Osteoblast (primary cell): ENCODE data around the gene CACNA1C. TPM values are rescaled to one million over a fixed set of nuclear protein-coding genes. Genes with fewer than 3 reads are reported as not detected.

Source experiments
- DNase-seq: peaks from one replicate; pipeline ENCODE4 v3.0.0; 2011; ENCODE audit warnings: low spot score, mixed read lengths; ENCODE audit not compliant: insufficient read length; ENCODE audit errors: missing footprints
- H2AFZ ChIP-seq: 2 replicates; pipeline ENCODE4 v1.6.0; 2011; ENCODE audit warnings: mild to moderate bottlenecking, low read length
- H3K27ac ChIP-seq: 2 replicates; pipeline ENCODE4 v1.5.1; 2011; ENCODE audit warnings: mild to moderate bottlenecking, low read depth, low read length, moderate library complexity
- H3K27me3 ChIP-seq: 2 replicates; pipeline ENCODE4 v1.6.0; 2012; ENCODE audit warnings: mild to moderate bottlenecking, control low read depth, inconsistent platforms, low read length, moderate library complexity; ENCODE audit not compliant: insufficient read depth
- H3K36me3 ChIP-seq: 2 replicates; pipeline ENCODE4 v1.5.1; 2011; ENCODE audit warnings: mild to moderate bottlenecking, low read length, control low read depth, moderate library complexity; ENCODE audit not compliant: insufficient read depth
- H3K4me1 ChIP-seq: 2 replicates; pipeline ENCODE4 v1.5.1; 2011; ENCODE audit warnings: mild to moderate bottlenecking, low read length, control low read depth, moderate library complexity; ENCODE audit not compliant: insufficient read depth
- H3K4me2 ChIP-seq: 2 replicates; pipeline ENCODE4 v1.6.0; 2011; ENCODE audit warnings: mild to moderate bottlenecking, low read length; ENCODE audit not compliant: insufficient read depth
- H3K4me3 ChIP-seq: fragments of 200-600 bp; sonication (generic); 3 replicates; pipeline ENCODE4 v1.5.1; 2012; ENCODE audit warnings: mild to moderate bottlenecking, low read length, inconsistent platforms; ENCODE audit not compliant: insufficient read depth
- H3K79me2 ChIP-seq: 2 replicates; pipeline ENCODE4 v1.6.0; 2012; ENCODE audit warnings: mild to moderate bottlenecking, low read length, control low read depth, inconsistent platforms; ENCODE audit not compliant: insufficient read depth
- H3K9me3 ChIP-seq: 2 replicates; pipeline ENCODE4 v1.5.1; 2011; ENCODE audit warnings: low read depth, low read length, control low read depth
- H4K20me1 ChIP-seq: 2 replicates; pipeline ENCODE4 v1.6.0; 2012; ENCODE audit warnings: mild to moderate bottlenecking, low read length, control low read depth; ENCODE audit not compliant: insufficient read depth
- total RNA-seq: library from RNA; depleted of rRNA; stranded (reverse); fragments of >200 nt; gene quantifications from 2 replicates; pipeline ENCODE4 v1.2.3, GENCODE V29; 2012
- TF ChIP-seq, protein P1 (sequence below): IDR thresholded peaks from 2 replicates; pipeline ENCODE4 v1.5.1; 2011; ENCODE audit warnings: mild to moderate bottlenecking, low read depth, low read length, moderate library complexity; ENCODE audit errors: extremely low read depth

The CACNA1C gene
- total RNA-seq, 1 donor, result 19.2 TPM

GRCh38 chr12:2172491-2173214, 119.9 kb downstream of the CACNA1C start:
- Histone ChIP-seq H3K36me3 (no peaks in the 10 kb centered on the region), H3K4me2 (no peak overlapping the region), H2AFZ (no peak overlapping the region), H3K4me3 (no peak overlapping the region), H3K27ac (no peak overlapping the region), H3K4me1 (peaks cover 14% of the 10 kb centered on the region), H3K9me3 (no peaks in the 10 kb centered on the region), H3K27me3 (no peaks in the 10 kb centered on the region), H3K79me2 (peaks cover 22% of the 10 kb centered on the region), H4K20me1 (peaks cover 11% of the 10 kb centered on the region)
- no peak for DNase-seq
- TF ChIP-seq, protein P1, sequence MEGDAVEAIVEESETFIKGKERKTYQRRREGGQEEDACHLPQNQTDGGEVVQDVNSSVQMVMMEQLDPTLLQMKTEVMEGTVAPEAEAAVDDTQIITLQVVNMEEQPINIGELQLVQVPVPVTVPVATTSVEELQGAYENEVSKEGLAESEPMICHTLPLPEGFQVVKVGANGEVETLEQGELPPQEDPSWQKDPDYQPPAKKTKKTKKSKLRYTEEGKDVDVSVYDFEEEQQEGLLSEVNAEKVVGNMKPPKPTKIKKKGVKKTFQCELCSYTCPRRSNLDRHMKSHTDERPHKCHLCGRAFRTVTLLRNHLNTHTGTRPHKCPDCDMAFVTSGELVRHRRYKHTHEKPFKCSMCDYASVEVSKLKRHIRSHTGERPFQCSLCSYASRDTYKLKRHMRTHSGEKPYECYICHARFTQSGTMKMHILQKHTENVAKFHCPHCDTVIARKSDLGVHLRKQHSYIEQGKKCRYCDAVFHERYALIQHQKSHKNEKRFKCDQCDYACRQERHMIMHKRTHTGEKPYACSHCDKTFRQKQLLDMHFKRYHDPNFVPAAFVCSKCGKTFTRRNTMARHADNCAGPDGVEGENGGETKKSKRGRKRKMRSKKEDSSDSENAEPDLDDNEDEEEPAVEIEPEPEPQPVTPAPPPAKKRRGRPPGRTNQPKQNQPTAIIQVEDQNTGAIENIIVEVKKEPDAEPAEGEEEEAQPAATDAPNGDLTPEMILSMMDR, result no peak

GRCh38 chr12:2173971-2174370, 121.2 kb downstream of the CACNA1C start:
- Histone ChIP-seq H3K27ac (no peak overlapping the region), H3K36me3 (no peaks in the 10 kb centered on the region), H3K4me2 (no peak overlapping the region), H4K20me1 (peaks cover 11% of the 10 kb centered on the region), H3K9me3 (no peaks in the 10 kb centered on the region), H3K27me3 (no peaks in the 10 kb centered on the region), H2AFZ (no peak overlapping the region), H3K4me3 (no peak overlapping the region), H3K4me1 (peaks cover 17% of the 10 kb centered on the region), H3K79me2 (peaks cover 24% of the 10 kb centered on the region)
- TF ChIP-seq, protein P1, result no peak
- no peak for DNase-seq

GRCh38 chr12:2177003-2177402, 124.2 kb downstream of the CACNA1C start:
- Histone ChIP-seq H3K36me3 (no peaks in the 10 kb centered on the region), H3K4me3 (no peak overlapping the region), H4K20me1 (peaks cover 4% of the 10 kb centered on the region), H3K9me3 (no peaks in the 10 kb centered on the region), H3K79me2 (peaks cover 11% of the 10 kb centered on the region), H3K27ac (no peak overlapping the region), H2AFZ (no peak overlapping the region), H3K4me1 (peaks cover 20% of the 10 kb centered on the region), H3K27me3 (no peaks in the 10 kb centered on the region), H3K4me2 (no peak overlapping the region)
- peak; percentile 8 for DNase-seq
- TF ChIP-seq, protein P1, result no peak

DNA sequence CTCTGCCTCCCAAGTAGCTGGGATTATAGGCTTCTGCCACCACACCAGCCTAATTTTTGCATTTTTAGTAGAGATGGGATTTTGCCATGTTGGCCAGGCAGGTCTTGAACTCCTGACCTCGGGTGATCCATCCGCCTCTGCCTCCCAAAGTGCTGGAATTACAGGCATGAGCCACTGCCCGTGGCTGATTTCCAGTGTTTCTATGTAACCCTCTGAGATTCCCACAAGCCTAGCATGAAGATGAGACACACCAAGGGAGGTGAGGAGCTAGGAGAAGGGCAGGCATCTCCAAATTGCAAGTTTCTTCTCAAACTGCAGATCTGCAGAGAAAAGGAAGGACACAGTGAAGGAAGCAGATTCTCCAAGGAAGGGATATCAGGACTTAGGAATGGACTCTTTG, 125.0 kb downstream of the CACNA1C start:
- peaks cover 20% of the 10 kb centered on the region for H3K4me1 ChIP-seq
- no peak for DNase-seq
- no peak overlapping the region for H3K4me3 ChIP-seq
- no peaks in the 10 kb centered on the region for H3K36me3 ChIP-seq
- no peak overlapping the region for H2AFZ ChIP-seq
- no peak overlapping the region for H3K4me2 ChIP-seq
- no peaks in the 10 kb centered on the region for H3K9me3 ChIP-seq
- peaks cover 13% of the 10 kb centered on the region for H3K79me2 ChIP-seq
- TF ChIP-seq, protein P1, result no peak
- no peaks in the 10 kb centered on the region for H3K27me3 ChIP-seq
- H4K20me1 ChIP-seq, result peaks cover 4% of the 10 kb centered on the region
- no peak overlapping the region for H3K27ac ChIP-seq
